GM12872 (cell line): ENCODE data around the gene ATAD1.

ENCODE experiments used
- TF ChIP-seq, protein P1 (sequence below): IDR thresholded peaks from 3 replicates; pipeline ENCODE4 v1.5.1; 2011; ENCODE audit warnings: low read depth, mild to moderate bottlenecking, low read length, moderate library complexity; ENCODE audit not compliant: insufficient read depth

The ATAD1 gene

DNA sequence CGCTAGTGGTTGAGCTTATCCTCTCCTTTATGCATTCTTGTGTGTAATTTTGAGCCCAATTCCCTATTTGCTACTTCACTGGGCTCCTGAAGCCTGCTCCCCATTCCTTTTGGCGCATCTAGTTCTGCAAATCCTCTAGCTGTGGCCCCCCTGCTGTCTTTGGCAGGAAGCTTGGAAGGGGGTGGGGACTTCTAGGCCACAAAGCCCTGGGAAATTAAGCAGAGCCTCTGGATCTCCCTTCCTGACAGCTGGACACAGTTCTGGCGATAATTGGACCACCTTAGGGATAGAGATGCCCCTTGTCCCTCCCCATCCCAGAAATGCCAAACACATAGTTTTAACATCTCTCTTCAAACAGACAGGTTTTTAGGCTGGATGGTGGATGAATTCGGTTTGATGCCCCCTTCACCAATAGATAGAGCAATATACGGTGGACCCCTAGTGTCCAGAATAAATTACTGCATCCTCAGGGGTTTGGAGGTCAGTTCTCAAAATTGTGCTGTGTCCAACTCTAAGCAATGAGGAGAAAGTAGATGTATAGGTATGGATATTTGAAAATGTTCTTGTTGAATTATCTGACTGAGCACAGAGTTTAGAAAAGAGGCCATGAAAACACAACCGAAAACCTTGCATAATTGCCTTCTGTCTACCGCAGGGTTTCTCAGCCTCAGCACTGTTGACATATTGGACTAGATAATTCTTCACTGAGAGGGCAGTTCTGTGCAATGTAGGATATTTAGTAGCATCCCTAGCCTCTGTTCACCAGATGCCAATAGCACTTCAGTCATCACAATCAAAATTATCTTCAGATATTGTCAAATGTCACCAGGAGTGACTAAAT lies 82.8 kb downstream of the ATAD1 start:
- TF ChIP-seq, protein P1, sequence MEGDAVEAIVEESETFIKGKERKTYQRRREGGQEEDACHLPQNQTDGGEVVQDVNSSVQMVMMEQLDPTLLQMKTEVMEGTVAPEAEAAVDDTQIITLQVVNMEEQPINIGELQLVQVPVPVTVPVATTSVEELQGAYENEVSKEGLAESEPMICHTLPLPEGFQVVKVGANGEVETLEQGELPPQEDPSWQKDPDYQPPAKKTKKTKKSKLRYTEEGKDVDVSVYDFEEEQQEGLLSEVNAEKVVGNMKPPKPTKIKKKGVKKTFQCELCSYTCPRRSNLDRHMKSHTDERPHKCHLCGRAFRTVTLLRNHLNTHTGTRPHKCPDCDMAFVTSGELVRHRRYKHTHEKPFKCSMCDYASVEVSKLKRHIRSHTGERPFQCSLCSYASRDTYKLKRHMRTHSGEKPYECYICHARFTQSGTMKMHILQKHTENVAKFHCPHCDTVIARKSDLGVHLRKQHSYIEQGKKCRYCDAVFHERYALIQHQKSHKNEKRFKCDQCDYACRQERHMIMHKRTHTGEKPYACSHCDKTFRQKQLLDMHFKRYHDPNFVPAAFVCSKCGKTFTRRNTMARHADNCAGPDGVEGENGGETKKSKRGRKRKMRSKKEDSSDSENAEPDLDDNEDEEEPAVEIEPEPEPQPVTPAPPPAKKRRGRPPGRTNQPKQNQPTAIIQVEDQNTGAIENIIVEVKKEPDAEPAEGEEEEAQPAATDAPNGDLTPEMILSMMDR, result peak; percentile 68

DNA sequence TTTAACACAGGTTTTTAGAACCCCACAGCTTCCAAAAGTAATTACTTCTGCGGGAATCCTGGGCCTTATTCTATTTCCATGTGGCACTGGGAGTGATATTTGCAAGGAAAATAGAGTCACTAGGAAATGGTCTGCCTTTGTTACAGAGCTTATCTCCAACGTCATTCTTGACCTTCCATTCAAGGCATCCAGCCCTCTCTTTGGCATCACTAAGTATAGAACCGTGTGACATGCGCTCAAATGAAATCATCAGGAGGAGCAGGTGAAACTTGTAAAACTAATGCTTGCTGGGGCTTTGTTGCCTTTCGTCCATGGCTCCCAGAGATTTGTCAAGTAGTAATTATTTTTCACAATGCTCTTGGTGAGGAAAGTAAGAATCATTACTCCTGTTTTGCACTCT lies 84.9 kb downstream of the ATAD1 start:
- TF ChIP-seq, protein P1, result no peak

DNA sequence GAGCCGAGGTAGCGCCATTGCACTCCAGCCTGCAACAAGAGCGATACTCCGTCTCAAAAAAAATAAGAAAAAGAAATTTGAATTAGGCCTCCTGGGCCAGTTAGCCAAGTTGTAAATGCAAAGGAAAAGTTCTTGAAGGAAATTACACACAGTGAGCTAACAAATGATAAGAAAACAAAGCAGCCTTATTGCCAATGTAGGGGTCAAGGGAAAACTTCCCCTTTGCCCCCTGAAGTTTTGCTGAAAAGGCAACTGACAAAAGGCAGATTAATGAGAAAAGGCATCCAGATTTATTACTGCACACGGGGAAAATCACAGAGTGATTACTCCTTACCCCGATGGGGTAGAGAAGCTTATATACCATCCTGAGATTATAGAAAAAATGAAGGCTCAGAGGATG lies 88.1 kb downstream of the ATAD1 start:
- TF ChIP-seq, protein P1, result no peak

DNA sequence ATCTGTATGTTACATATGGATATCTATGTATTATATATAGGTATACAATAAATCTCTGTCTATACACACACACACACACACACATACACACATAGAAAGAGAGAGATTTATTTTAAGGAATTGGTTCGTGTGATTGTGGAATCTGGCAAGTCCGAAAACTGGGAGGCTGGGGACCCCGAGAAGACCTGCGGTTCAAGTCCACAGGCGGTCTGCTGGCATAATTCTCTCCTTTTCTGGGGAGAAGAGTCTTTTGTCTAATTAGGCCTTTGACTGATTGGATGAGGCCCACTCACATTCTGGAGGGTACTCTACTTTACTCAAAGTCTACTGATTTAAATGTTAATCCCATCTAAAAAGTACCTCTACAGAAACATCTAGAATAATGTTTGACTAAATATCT lies 93.2 kb downstream of the ATAD1 start:
- TF ChIP-seq, protein P1, result no peak

DNA sequence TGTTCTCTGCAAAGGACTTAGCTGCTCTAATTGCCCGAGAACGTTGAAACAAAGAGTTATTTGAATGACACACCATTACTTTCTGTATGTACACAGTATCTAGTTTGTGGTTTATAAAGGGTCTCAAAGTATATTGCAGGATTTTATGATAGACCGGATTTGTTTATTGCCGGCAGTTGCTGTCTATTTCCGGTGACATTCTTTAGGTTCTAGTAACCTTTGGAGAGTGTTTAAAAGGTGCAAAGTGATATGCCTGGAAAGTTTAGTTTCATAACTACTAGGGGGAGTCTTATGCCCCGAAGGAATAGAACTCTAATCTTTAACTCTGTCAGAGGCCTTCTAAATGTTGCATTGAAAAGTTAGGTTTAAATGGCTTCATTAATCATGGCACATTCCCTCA lies 94.5 kb downstream of the ATAD1 start:
- TF ChIP-seq, protein P1, result no peak

DNA sequence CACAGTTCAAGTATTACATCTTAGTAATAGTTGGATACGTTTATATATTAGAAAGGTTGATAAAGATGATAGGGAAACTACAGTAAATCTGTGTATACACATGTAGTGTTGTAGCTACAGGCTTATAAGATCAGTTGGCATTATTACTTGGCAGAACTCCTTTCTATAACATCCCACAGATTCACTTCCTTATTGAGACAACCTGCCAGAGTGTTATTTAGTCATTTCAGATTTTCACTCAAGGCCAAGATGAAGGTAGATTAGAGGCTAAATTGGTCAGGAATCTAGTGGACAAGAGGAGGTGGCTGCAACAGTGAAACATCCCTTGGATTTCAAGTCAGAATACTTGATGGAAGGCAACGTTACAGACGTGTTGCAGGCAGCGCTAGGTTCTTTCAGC lies 95.3 kb downstream of the ATAD1 start:
- TF ChIP-seq, protein P1, result no peak

DNA sequence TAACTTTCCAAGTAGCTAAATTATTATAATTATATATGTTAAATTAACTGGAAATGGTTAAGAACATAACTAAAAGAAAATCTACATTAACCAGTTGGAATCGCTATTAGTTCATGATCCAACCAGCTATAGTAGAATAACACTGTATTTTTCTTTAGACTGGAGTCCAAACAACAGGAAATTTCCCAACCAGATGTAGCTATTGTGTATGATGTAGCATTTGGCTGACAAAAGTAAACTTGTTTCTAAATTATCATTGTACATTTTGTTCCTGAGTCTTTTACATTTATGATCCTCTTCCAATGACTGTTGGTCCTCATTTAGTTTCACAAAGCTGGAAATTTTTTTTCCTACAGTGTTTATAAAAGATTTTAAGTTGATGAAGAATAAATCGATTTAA lies 96.2 kb downstream of the ATAD1 start:
- TF ChIP-seq, protein P1, result no peak

DNA sequence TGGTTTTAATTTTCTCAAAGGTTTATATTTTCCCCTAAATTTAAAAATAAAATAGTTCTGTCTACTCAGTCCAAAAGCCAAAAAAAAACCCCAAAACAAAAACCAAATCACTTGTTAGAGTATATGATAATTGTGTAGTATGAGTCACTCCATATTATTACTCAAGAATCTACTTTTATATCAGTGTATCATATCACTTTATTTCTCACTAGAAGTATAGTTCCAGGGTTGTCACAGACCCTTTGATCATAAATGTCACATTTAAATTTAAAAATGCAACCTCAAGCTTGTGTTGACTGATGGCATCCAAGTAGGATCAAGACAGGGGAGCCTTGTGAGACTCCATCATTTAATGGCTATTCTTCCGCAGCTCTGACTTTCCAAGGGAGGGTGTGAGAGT lies 97.4 kb downstream of the ATAD1 start:
- TF ChIP-seq, protein P1, result no peak
